HL-60 (cell line): Measurements from ENCODE around the gene ABCA10.

ENCODE experiments used
- DNase-seq, 2 experiments: peaks; one replicate each; pipeline ENCODE4 v3.0.0-alpha.2; 2010 to 2020; ENCODE audit warnings: low read depth in 1 of 2, low spot score in 1 of 2
- H3K27ac ChIP-seq: fragments of 250-450 bp; sonication (Bioruptor Pico); replicated peaks from 2 replicates; pipeline ENCODE4 v1.5.1; 2020; ENCODE audit warnings: mild to moderate bottlenecking, moderate library complexity
- H3K27me3 ChIP-seq: fragments of 250-450 bp; sonication (Bioruptor Pico); 2 replicates; pipeline ENCODE4 v1.5.1; 2021; ENCODE audit warnings: mild to moderate bottlenecking, moderate library complexity; ENCODE audit not compliant: insufficient read depth, poor library complexity, severe bottlenecking
- H3K4me3 ChIP-seq: replicated peaks from 2 replicates; pipeline ENCODE4 v1.5.1; 2011; ENCODE audit warnings: mild to moderate bottlenecking, control low read depth, low read length; ENCODE audit not compliant: insufficient read depth
- GABPA ChIP-seq: IDR thresholded peaks from 2 replicates; pipeline ENCODE4 v1.6.1; 2012; ENCODE audit warnings: low read depth
- POLR2AphosphoS5 ChIP-seq: IDR thresholded peaks from 2 replicates; pipeline ENCODE4 v1.6.1; 2012; ENCODE audit warnings: low read depth
- REST ChIP-seq: IDR thresholded peaks from 2 replicates; pipeline ENCODE4 v1.6.1; 2012; ENCODE audit warnings: low read depth; ENCODE audit not compliant: insufficient replicate concordance
- SPI1 ChIP-seq: IDR thresholded peaks from 2 replicates; pipeline ENCODE4 v1.6.1; 2012; ENCODE audit warnings: low read depth, mild to moderate bottlenecking, borderline replicate concordance
- TF ChIP-seq, protein P1 (sequence below): IDR thresholded peaks from one replicate; pipeline ENCODE4 v1.5.1; 2011; ENCODE audit warnings: low read length, control low read depth, inconsistent platforms; ENCODE audit not compliant: insufficient read depth

ABCA10 gene

DNA sequence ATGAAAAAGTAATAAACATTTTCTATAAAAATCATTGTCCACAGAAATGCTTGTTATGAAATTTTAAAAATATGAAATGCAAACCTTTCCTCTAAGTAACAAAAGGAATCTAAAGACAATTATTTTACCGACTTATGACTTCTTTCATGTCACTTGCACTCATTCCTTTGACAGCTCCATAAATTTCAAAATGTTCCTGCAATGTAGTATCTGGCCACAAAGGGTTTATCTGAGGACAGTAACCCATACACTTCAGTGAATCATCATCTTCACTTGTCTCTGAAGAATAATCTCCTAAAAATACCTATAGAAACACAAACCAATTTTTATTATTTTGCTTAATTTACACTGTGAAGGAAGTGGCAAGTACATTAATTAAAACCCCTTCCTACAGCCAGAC, 25.6 kb upstream of the ABCA10 start:
- TF ChIP-seq, protein P1, sequence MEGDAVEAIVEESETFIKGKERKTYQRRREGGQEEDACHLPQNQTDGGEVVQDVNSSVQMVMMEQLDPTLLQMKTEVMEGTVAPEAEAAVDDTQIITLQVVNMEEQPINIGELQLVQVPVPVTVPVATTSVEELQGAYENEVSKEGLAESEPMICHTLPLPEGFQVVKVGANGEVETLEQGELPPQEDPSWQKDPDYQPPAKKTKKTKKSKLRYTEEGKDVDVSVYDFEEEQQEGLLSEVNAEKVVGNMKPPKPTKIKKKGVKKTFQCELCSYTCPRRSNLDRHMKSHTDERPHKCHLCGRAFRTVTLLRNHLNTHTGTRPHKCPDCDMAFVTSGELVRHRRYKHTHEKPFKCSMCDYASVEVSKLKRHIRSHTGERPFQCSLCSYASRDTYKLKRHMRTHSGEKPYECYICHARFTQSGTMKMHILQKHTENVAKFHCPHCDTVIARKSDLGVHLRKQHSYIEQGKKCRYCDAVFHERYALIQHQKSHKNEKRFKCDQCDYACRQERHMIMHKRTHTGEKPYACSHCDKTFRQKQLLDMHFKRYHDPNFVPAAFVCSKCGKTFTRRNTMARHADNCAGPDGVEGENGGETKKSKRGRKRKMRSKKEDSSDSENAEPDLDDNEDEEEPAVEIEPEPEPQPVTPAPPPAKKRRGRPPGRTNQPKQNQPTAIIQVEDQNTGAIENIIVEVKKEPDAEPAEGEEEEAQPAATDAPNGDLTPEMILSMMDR: no peak
- TF ChIP-seq REST (no peak), POLR2AphosphoS5 (no peak)
- no peak overlapping the region for H3K27ac ChIP-seq
- no peak overlapping the region for H3K4me3 ChIP-seq
- no peak for DNase-seq
- no peaks in the 10 kb centered on the region for H3K27me3 ChIP-seq

- TF ChIP-seq, protein P1: no peak
- TF ChIP-seq POLR2AphosphoS5: no peak
- TF ChIP-seq SPI1: no peak
- TF ChIP-seq REST: no peak
- TF ChIP-seq GABPA: no peak
These were observed 22.0 kb upstream of the ABCA10 start for GRCh38 chr17:69250641-69251040.

GRCh38 chr17:69246726-69247375, 18.2 kb upstream of the ABCA10 start:
- TF ChIP-seq SPI1: no peak
- TF ChIP-seq POLR2AphosphoS5: no peak
- no peak for TF ChIP-seq REST
- TF ChIP-seq, protein P1: peak; percentile 14
- TF ChIP-seq GABPA: 0 out of 2 replicates have a peak, but pooled peaks have one; percentile 7
- DNase-seq: no peak
- Histone ChIP-seq H3K4me3 (no peak overlapping the region), H3K27me3 (no peaks in the 10 kb centered on the region), H3K27ac (no peak overlapping the region)

More at GRCh38 chr17:69250641-69251040, 22.0 kb upstream of the ABCA10 start:
- H3K27ac ChIP-seq: no peak overlapping the region
- H3K4me3 ChIP-seq: no peak overlapping the region
- DNase-seq: no peak
- no peaks in the 10 kb centered on the region for H3K27me3 ChIP-seq
